ES-I3 (cell line): ENCODE results near the gene DCC.

ENCODE experiments used
- H3K36me3 ChIP-seq: 2 replicates; pipeline ENCODE4 v1.6.1; 2013; ENCODE audit warnings: mild to moderate bottlenecking, low read length, control low read depth, moderate library complexity; ENCODE audit not compliant: insufficient read depth
- H3K4me1 ChIP-seq: 2 replicates; pipeline ENCODE4 v1.6.1; 2013; ENCODE audit warnings: mild to moderate bottlenecking, control low read depth, low read length; ENCODE audit not compliant: insufficient read depth
- H3K9ac ChIP-seq: 2 replicates; pipeline ENCODE4 v1.6.1; 2013; ENCODE audit warnings: low read depth, mild to moderate bottlenecking, low read length, moderate library complexity
- H3K9me3 ChIP-seq: 2 replicates; pipeline ENCODE4 v1.6.1; 2013; ENCODE audit warnings: mild to moderate bottlenecking, low read length, moderate library complexity; ENCODE audit not compliant: control insufficient read depth, insufficient read depth

DCC gene

GRCh38 chr18:53566626-53567025, 1226.6 kb downstream of the DCC start:
- Histone ChIP-seq H3K36me3 (no peaks in the 10 kb centered on the region), H3K4me1 (0 out of 2 replicates have a peak, but pooled peaks cover 8% of the 10 kb centered on the region), H3K9ac (no peak overlapping the region), H3K9me3 (no peaks in the 10 kb centered on the region)

DNA sequence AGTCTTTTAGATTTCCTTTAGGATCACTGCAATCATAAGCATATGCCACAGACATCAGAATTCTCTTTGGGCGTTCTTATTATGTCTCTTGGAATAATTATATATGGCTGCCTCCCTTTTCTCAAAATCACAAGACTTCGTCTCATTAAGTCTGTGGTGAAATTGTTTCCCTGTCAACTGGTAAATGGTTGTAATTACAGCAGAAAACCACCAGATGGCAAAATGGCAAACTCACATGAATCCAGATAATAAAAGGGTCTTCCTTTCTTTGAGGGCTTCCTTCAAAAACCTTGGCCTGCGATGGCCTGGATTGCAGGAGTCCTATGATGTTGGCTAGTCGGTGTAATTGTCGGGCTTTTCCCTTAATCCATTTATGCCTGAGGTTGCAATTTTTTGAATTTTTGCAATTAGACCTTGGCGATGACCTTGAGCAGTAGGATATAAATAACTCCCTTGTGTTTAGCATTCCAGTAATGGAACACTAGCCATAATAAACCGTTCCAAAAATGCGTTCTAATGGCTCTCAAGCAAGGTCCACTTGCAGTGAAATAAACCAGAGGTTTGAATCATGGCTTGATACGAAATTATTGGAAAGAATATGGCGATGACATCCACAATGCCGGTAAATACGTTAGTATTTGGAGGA, 1228.1 kb downstream of the DCC start:
- Histone ChIP-seq H3K4me1 (0 out of 2 replicates have a peak, but pooled peaks cover 8% of the 10 kb centered on the region), H3K9ac (no peak overlapping the region), H3K9me3 (no peaks in the 10 kb centered on the region), H3K36me3 (no peaks in the 10 kb centered on the region)
